Aorta (tissue), 4 donors: ENCODE results near the gene RAB3GAP1. TPM values are rescaled to one million over a fixed set of nuclear protein-coding genes. Genes with fewer than 3 reads are reported as not detected.

Source experiments
- polyA plus RNA-seq, 2 donors: library from polyadenylated mRNA; stranded (reverse); fragments of 200-250 nt; gene quantifications; one replicate each; pipeline ENCODE4 v1.2.3, GENCODE V29; 2013
- total RNA-seq, 2 donors: library from RNA; stranded (reverse); fragmentation: NEBNext Ultra II Directional; extraction: Animal tissue kit (Norgen Biotek cat#: 25700); gene quantifications; one replicate each; pipeline ENCODE4 v1.2.1, GENCODE V29; 2021
- donor health status: healthy with polysubstance abuse.
- donor health status: Bipolar disorder and iron deficiency.
- donor health status: DM: no; HTN: no; CAD: no.
- donor health status: DM: yes; HTN: yes; CAD: no.

RAB3GAP1 gene
- total and polyA plus RNA-seq, 4 donors, result 30.2 to 86.1 (median 49.0) TPM

Other genes with a start within 250 kb of the RAB3GAP1 start
- not detected for gene ACMSD, start 213.7 kb upstream of the RAB3GAP1 start, total RNA-seq
- gene ACMSD, start 213.7 kb upstream of the RAB3GAP1 start, polyA plus RNA-seq, result not detected
- gene CCNT2, start 133.5 kb upstream of the RAB3GAP1 start, total RNA-seq, result 10 to 100 TPM; 35.9 to 49.9 TPM
- 10 to 100 TPM in 1 of 2 donors, 1 to 10 TPM in 1; 3.0 to 13.5 TPM for gene CCNT2, start 133.5 kb upstream of the RAB3GAP1 start, polyA plus RNA-seq
- gene MAP3K19, start 4.8 kb upstream of the RAB3GAP1 start, total RNA-seq, result not detected
- not detected for gene MAP3K19, start 4.8 kb upstream of the RAB3GAP1 start, polyA plus RNA-seq